HepG2 (cell line): ENCODE results near the gene MRPL20. TPM values are rescaled to one million over a fixed set of nuclear protein-coding genes. Genes with fewer than 3 reads are reported as not detected.

Experiments used
- ATM ChIP-seq: fragments of 450-650 bp; IDR thresholded peaks from 2 replicates; pipeline ENCODE4 v1.7.1; 2017; ENCODE audit warnings: mild to moderate bottlenecking, borderline replicate concordance
- CBX5 ChIP-seq: sonication (generic); formaldehyde crosslinking; IDR thresholded peaks from 2 replicates; pipeline ENCODE4 v1.4.0; 2020; ENCODE audit warnings: missing genetic modification reagents, borderline replicate concordance
- CCDC6 ChIP-seq: sonication (generic); formaldehyde crosslinking; IDR thresholded peaks from 2 replicates; pipeline ENCODE4 v1.8.1; 2022; ENCODE audit warnings: mild to moderate bottlenecking, missing genetic modification reagents, moderate library complexity
- CENPBD1 ChIP-seq: sonication (generic); formaldehyde crosslinking; IDR thresholded peaks from 2 replicates; pipeline ENCODE4 v1.8.0; 2022; ENCODE audit warnings: missing genetic modification reagents, low read depth, mild to moderate bottlenecking, borderline replicate concordance
- ELF1 ChIP-seq: sonication (generic); formaldehyde crosslinking; IDR thresholded peaks from 2 replicates; pipeline ENCODE4 v1.4.0; 2020; ENCODE audit warnings: missing genetic modification reagents
- FOXO1 ChIP-seq: sonication (generic); formaldehyde crosslinking; IDR thresholded peaks from 2 replicates; pipeline ENCODE4 v1.4.0; 2020; ENCODE audit warnings: missing genetic modification reagents
- GPN1 ChIP-seq: sonication (generic); formaldehyde crosslinking; IDR thresholded peaks from 2 replicates; pipeline ENCODE4 v1.5.1; 2020; ENCODE audit warnings: missing genetic modification reagents, borderline replicate concordance
- HHEX ChIP-seq: IDR thresholded peaks from 2 replicates; pipeline ENCODE4 v1.6.1; 2016; ENCODE audit warnings: control low read depth
- HOXA3 ChIP-seq: sonication (generic); formaldehyde crosslinking; IDR thresholded peaks from 2 replicates; pipeline ENCODE4 v1.5.0; 2020; ENCODE audit warnings: missing genetic modification reagents
- KDM2A ChIP-seq: sonication (generic); formaldehyde crosslinking; IDR thresholded peaks from 2 replicates; pipeline ENCODE4 v1.4.0; 2020; ENCODE audit warnings: low read depth, missing genetic modification reagents, borderline replicate concordance
- KDM6A ChIP-seq: IDR thresholded peaks from 2 replicates; pipeline ENCODE4 v1.6.1; 2016; ENCODE audit warnings: low read depth
- MAX ChIP-seq: IDR thresholded peaks from 2 replicates; pipeline ENCODE4 v1.6.1; 2012; ENCODE audit warnings: inconsistent platforms
- MTA1 ChIP-seq: sonication (generic); formaldehyde crosslinking; IDR thresholded peaks from 2 replicates; pipeline ENCODE4 v1.4.0; 2020; ENCODE audit warnings: missing genetic modification reagents, mild to moderate bottlenecking, borderline replicate concordance
- NR3C1 ChIP-seq: sonication (generic); formaldehyde crosslinking; IDR thresholded peaks from 2 replicates; pipeline ENCODE4 v1.4.0; 2020; ENCODE audit warnings: missing genetic modification reagents
- RBM39 ChIP-seq: fragments of 200-400 bp; formaldehyde crosslinking; IDR thresholded peaks from one replicate; pipeline ENCODE4 v1.6.1; 2018; ENCODE audit warnings: antibody characterized with exemption, mild to moderate bottlenecking, low read depth, low read length; ENCODE audit not compliant: poor library complexity, severe bottlenecking
- RORA ChIP-seq: sonication (generic); formaldehyde crosslinking; IDR thresholded peaks from 2 replicates; pipeline ENCODE4 v1.5.0; 2020; ENCODE audit warnings: mild to moderate bottlenecking, missing genetic modification reagents, moderate library complexity
- SMYD3 ChIP-seq: sonication (generic); formaldehyde crosslinking; IDR thresholded peaks from 2 replicates; pipeline ENCODE4 v1.8.1; 2023; ENCODE audit warnings: mild to moderate bottlenecking, missing genetic modification reagents
- SP1 ChIP-seq, 2 experiments: fragments of 450-650 bp in 1 of 2; sonication (generic) in 1 of 2; formaldehyde crosslinking in 1 of 2; IDR thresholded peaks; 2 replicates each; pipeline versions ENCODE4 v1.4.0 to v1.6.1; 2016 to 2020; ENCODE audit warnings: missing genetic modification reagents in 1 of 2
- THAP11 ChIP-seq: IDR thresholded peaks from 2 replicates; pipeline ENCODE4 v1.6.1; 2016; ENCODE audit warnings: missing biosample characterization, missing genetic modification reagents
- YY1 ChIP-seq: IDR thresholded peaks from 2 replicates; pipeline ENCODE4 v1.6.1; 2011; ENCODE audit warnings: low read length, low read depth, moderate library complexity, mild to moderate bottlenecking; ENCODE audit not compliant: insufficient read depth, insufficient replicate concordance
- ZFP37 ChIP-seq: sonication (generic); formaldehyde crosslinking; IDR thresholded peaks from 2 replicates; pipeline ENCODE4 v1.4.0; 2020; ENCODE audit warnings: missing genetic modification reagents, borderline replicate concordance
- ZNF180 ChIP-seq: sonication (generic); formaldehyde crosslinking; IDR thresholded peaks from 2 replicates; pipeline ENCODE4 v1.4.0; 2020; ENCODE audit warnings: low read depth, missing genetic modification reagents, borderline replicate concordance
- ZNF337 ChIP-seq: sonication (generic); formaldehyde crosslinking; IDR thresholded peaks from 2 replicates; pipeline ENCODE4 v1.5.1; 2020; ENCODE audit warnings: missing genetic modification reagents, low read depth, mild to moderate bottlenecking, borderline replicate concordance
- ZNF557 ChIP-seq: sonication (generic); formaldehyde crosslinking; IDR thresholded peaks from 2 replicates; pipeline ENCODE4 v1.4.0; 2020; ENCODE audit warnings: missing genetic modification reagents
- ZNF589 ChIP-seq: sonication (generic); formaldehyde crosslinking; conservative IDR thresholded peaks from 2 replicates; pipeline ENCODE4 v1.8.0; 2022; ENCODE audit warnings: mild to moderate bottlenecking, moderate library complexity, missing genetic modification reagents
- ZNF816 ChIP-seq: sonication (generic); formaldehyde crosslinking; IDR thresholded peaks from 2 replicates; pipeline ENCODE4 v1.8.0; 2022; ENCODE audit warnings: missing genetic modification reagents, mild to moderate bottlenecking, borderline replicate concordance
- polyA plus RNA-seq, 8 experiments: library from polyadenylated mRNA; depleted of rRNA in 3 of 8; stranded (reverse) in 7 of 8; unstranded in 1 of 8; fragments of >200 nt; fragmentation: Illumina TruSeq in 4 of 8; extraction: Trizol in 4 of 8; gene quantifications; 2 replicates each; pipeline versions ENCODE4 v1.2.1 to v1.2.3, GENCODE V29; 2011 to 2016; ENCODE audit warnings: low read depth in 4 of 8, missing spikeins in 1 of 8, mixed read lengths in 1 of 8; ENCODE audit not compliant: insufficient read depth in 1 of 8
- total RNA-seq, 5 experiments: library from RNA; depleted of rRNA; stranded (reverse); fragments of >200 nt; fragmentation: Illumina TruSeq; extraction: Trizol; gene quantifications; 2 replicates each; pipeline ENCODE4 v1.2.3, GENCODE V29; 2016; ENCODE audit warnings: low read depth in 1 of 5
- TF ChIP-seq, protein P1 (sequence below): sonication (generic); formaldehyde crosslinking; IDR thresholded peaks from 2 replicates; pipeline ENCODE4 v1.9.0; 2022; ENCODE audit warnings: missing genetic modification reagents, mild to moderate bottlenecking, borderline replicate concordance

Gene MRPL20
- total and polyA plus RNA-seq, 2 of the 13 experiments (the other 11 are each of a cell fraction or from before 2014, with no cell fraction given), result 59.2 to 127 TPM

- no peak for TF ChIP-seq CENPBD1
- no peak for TF ChIP-seq NR3C1 (CRISPR knock-in tag)
- TF ChIP-seq MTA1, result peak; percentile 46; the same call in 1 of the 2 replicates
- TF ChIP-seq ATM, result no peak
- peak; percentile 52; the same call in 1 of the 2 replicates for TF ChIP-seq FOXO1 (CRISPR knock-in tag)
- peak; percentile 94; the same call in 1 of the 2 replicates for TF ChIP-seq CBX5 (CRISPR knock-in tag)
- TF ChIP-seq RBM39, result peak; percentile 93
- 0 out of 2 replicates have a peak, but pooled peaks have one; percentile 88 for TF ChIP-seq GPN1
- TF ChIP-seq SP1 (IDR thresholded peaks at IDR 0.05), result no peak
- no peak for TF ChIP-seq SP1 (CRISPR knock-in tag; IDR thresholded peaks at IDR 0.05)
- no peak for TF ChIP-seq KDM6A (CRISPR knock-in tag)
- TF ChIP-seq YY1, result peak; percentile 97
- TF ChIP-seq MAX, result no peak
- TF ChIP-seq THAP11 (CRISPR knock-in tag), result peak; percentile 97
- TF ChIP-seq CCDC6 (CRISPR knock-in tag), result peak; percentile 29; the same call in 1 of the 2 replicates
- TF ChIP-seq HHEX, result 0 out of 2 replicates have a peak, but pooled peaks have one; percentile 23
- TF ChIP-seq ZNF180 (CRISPR knock-in tag), result no peak
- peak; percentile 65; the same call in 1 of the 2 replicates for TF ChIP-seq ZNF589 (CRISPR knock-in tag)
- peak; percentile 95 for TF ChIP-seq ELF1 (CRISPR knock-in tag)
- TF ChIP-seq ZNF557 (CRISPR knock-in tag), result no peak
- TF ChIP-seq SMYD3 (CRISPR knock-in tag), result no peak
- TF ChIP-seq ZNF337, result no peak
- TF ChIP-seq ZFP37 (CRISPR knock-in tag), result no peak
- peak; percentile 98 for TF ChIP-seq HOXA3 (CRISPR knock-in tag)
- TF ChIP-seq ZNF816 (CRISPR knock-in tag), result peak; percentile 93; the same call in 1 of the 2 replicates
- no peak for TF ChIP-seq RORA (CRISPR knock-in tag)
- TF ChIP-seq, protein P1, sequence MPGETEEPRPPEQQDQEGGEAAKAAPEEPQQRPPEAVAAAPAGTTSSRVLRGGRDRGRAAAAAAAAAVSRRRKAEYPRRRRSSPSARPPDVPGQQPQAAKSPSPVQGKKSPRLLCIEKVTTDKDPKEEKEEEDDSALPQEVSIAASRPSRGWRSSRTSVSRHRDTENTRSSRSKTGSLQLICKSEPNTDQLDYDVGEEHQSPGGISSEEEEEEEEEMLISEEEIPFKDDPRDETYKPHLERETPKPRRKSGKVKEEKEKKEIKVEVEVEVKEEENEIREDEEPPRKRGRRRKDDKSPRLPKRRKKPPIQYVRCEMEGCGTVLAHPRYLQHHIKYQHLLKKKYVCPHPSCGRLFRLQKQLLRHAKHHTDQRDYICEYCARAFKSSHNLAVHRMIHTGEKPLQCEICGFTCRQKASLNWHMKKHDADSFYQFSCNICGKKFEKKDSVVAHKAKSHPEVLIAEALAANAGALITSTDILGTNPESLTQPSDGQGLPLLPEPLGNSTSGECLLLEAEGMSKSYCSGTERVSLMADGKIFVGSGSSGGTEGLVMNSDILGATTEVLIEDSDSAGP (CRISPR knock-in tag), result peak; percentile 73
- peak; percentile 98 for TF ChIP-seq KDM2A (CRISPR knock-in tag)
Observed at GRCh38 chr1:1406821-1407635, at the start of gene MRPL20 (continued).
